ENCODE results near the gene MS4A6A.
"Not testable (repeated sequence)": the region's sequence is repeated elsewhere in the genome, so short reads cannot be mapped to it uniquely, and the experiment has no call there.

Gene MS4A6A

DNA sequence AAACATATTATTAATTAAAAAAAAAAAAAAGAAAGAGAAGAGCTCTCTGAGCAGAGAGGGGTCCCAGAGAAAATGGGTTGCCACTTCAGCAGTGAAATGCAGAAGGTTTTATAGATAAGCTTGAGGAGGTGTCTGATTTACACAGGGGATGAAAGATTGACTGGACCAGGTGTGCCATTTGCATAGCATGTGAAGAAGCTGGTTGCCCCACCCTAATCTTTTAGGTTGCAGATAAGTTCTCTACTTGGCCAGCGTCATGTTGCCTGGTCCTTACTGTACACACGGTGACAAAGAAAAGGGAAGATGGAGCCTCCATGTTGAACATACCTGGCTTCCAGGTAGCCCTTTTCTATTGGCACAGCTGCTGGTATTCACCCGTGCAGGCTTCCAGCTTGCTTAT lies 53.0 kb downstream of the MS4A6A start:
- no peaks in the 10 kb centered on the region for H3K36me3 Mint-ChIP-seq
- CTCF ChIA-PET, result no interaction called here
- H3K27ac Mint-ChIP-seq, result no peak overlapping the region

GRCh38 chr11:60128866-60129265 lies 54.0 kb downstream of the MS4A6A start:
- not testable (repeated sequence) for H3K4me1 Mint-ChIP-seq

More for the DNA sequence above, 53.0 kb downstream of the MS4A6A start:
- H3K4me3 Mint-ChIP-seq, result no peak overlapping the region
- no peaks in the 10 kb centered on the region for H3K4me1 Mint-ChIP-seq
- no peaks in the 10 kb centered on the region for H3K27me3 Mint-ChIP-seq
- H3K9me3 Mint-ChIP-seq, result no peaks in the 10 kb centered on the region
- no peak for DNase-seq

GRCh38 chr11:60128376-60128775 lies 54.5 kb downstream of the MS4A6A start:
- no peak overlapping the region for H3K27ac Mint-ChIP-seq
- H3K4me1 Mint-ChIP-seq, result no peaks in the 10 kb centered on the region
- H3K9me3 Mint-ChIP-seq, result no peaks in the 10 kb centered on the region
- H3K4me3 Mint-ChIP-seq, result no peak overlapping the region
- CTCF ChIA-PET, result no interaction called here
- no peaks in the 10 kb centered on the region for H3K36me3 Mint-ChIP-seq
- H3K27me3 Mint-ChIP-seq, result no peaks in the 10 kb centered on the region
- no peak for DNase-seq

More at GRCh38 chr11:60128866-60129265, 54.0 kb downstream of the MS4A6A start:
- H3K27me3 Mint-ChIP-seq, H3K36me3 Mint-ChIP-seq, H3K4me3 Mint-ChIP-seq, CTCF ChIA-PET, DNase-seq, H3K27ac Mint-ChIP-seq, H3K9me3 Mint-ChIP-seq: not testable (repeated sequence)

- CTCF ChIA-PET, result no interaction called here
- no peak overlapping the region for H3K4me3 Mint-ChIP-seq
- no peaks in the 10 kb centered on the region for H3K27me3 Mint-ChIP-seq
- no peak for DNase-seq
- H3K9me3 Mint-ChIP-seq, result no peaks in the 10 kb centered on the region
- H3K4me1 Mint-ChIP-seq, result no peaks in the 10 kb centered on the region
- H3K36me3 Mint-ChIP-seq, result no peaks in the 10 kb centered on the region
- no peak overlapping the region for H3K27ac Mint-ChIP-seq
Observed at GRCh38 chr11:60127311-60127811, 55.5 kb downstream of the MS4A6A start.

- no peaks in the 10 kb centered on the region for H3K27me3 Mint-ChIP-seq
- CTCF ChIA-PET, result no interaction called here
- H3K27ac Mint-ChIP-seq, result no peak overlapping the region
- no peaks in the 10 kb centered on the region for H3K36me3 Mint-ChIP-seq
- DNase-seq, result no peak
- no peak overlapping the region for H3K4me3 Mint-ChIP-seq
- no peaks in the 10 kb centered on the region for H3K4me1 Mint-ChIP-seq
- H3K9me3 Mint-ChIP-seq, result no peaks in the 10 kb centered on the region
Observed at GRCh38 chr11:60125956-60126585, 56.8 kb downstream of the MS4A6A start.

DNA sequence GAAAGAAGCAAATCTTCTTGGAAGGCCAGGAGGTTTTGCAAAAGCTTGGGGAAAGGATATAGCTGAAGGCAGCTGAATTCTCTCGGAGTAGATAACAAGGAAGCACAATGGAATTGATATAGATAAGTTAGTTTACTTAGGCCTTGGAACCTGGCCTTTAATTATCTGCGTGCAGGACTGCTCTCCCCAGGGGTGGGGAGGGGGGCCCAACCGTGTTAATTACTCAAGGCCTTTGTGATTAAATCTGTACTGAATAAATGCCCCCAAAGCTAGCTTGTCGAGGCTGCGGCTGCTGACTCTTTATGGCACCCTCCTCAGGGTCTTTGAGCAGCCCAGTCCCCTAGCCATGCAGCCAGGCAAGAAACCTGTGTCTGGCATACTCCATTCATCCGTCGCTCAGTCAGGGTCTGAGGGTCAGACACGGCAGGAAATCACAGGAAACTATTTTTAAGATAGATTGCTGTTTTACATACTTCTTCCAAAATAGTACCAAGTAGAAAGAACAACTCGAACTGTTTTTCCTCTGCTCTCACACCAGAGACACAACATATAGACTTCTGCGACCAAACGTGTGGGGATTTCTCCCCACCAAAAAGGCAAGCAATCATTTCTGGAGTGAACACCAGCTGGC lies 58.0 kb downstream of the MS4A6A start:
- CTCF ChIA-PET, result no interaction called here
- no peaks in the 10 kb centered on the region for H3K9me3 Mint-ChIP-seq

More for the DNA sequence above, 58.0 kb downstream of the MS4A6A start:
- Mint-ChIP-seq H3K4me3 (no peak overlapping the region), H3K4me1 (no peaks in the 10 kb centered on the region), H3K27me3 (no peaks in the 10 kb centered on the region), H3K27ac (no peak overlapping the region), H3K36me3 (no peaks in the 10 kb centered on the region)
- DNase-seq, result no peak

All from activated naive CD4-positive, alpha-beta T cell treated with anti-CD3 and anti-CD28 coated beads, Interleukin-2, amount 10 ng/mL, durations not matched to agents 7 days and 5 days (primary cell).